Measurements from ENCODE around the gene TNNC2.

Gene TNNC2

GRCh38 chr20:45781391-45781931 lies 45.7 kb downstream of the TNNC2 start:
- no peak for DNase-seq (ENCODE audit: low spot score)

- DNase-seq (ENCODE audit: low spot score): no peak
Observed at GRCh38 chr20:45780159-45780558, 47.0 kb downstream of the TNNC2 start.

- DNase-seq (ENCODE audit: low spot score): no peak
Observed at GRCh38 chr20:45779011-45779915, 47.8 kb downstream of the TNNC2 start.

- no peak for DNase-seq (ENCODE audit: low spot score)
Observed at GRCh38 chr20:45776931-45777330, 50.2 kb downstream of the TNNC2 start.

- DNase-seq (ENCODE audit: low spot score): no peak
Observed at GRCh38 chr20:45775411-45775810, 51.7 kb downstream of the TNNC2 start.

GRCh38 chr20:45774945-45775344 lies 52.2 kb downstream of the TNNC2 start:
- DNase-seq (ENCODE audit: low spot score): no peak

Measured in CD4-positive, alpha-beta T cell treated with Interleukin-15 for 4 hours (primary cell).